Endothelial cell of umbilical vein (primary cell): ENCODE results near the gene RANBP3. TPM values are rescaled to one million over a fixed set of nuclear protein-coding genes. Genes with fewer than 3 reads are reported as not detected.

Experiments
- BruUV-seq: library from RNA; stranded (reverse); fragments of 400-500 nt; replicated peaks from 2 replicates; lab custom pipeline; 2021; lab: Mats Ljungman, UMichigan
- CTCF ChIA-PET: fragments of 300-600, 350-600 bp; sonication (Branson Sonifier 250); formaldehyde crosslinking; loops from one replicate; lab custom pipeline; 2021; ENCODE audit warnings: antibody characterized with exemption, inconsistent platforms; lab: Charles Lee
- POLR2A ChIA-PET: fragments of 300-600, 350-600 bp; sonication (Branson Sonifier 250); formaldehyde crosslinking; loops from one replicate; lab custom pipeline; 2021; ENCODE audit warnings: antibody characterized with exemption, inconsistent platforms; lab: Charles Lee
- DNase-seq: peaks from one replicate; pipeline ENCODE4 v3.0.0-alpha.2; 2011; ENCODE audit warnings: low read depth, low spot score
- FAIRE-seq: peaks from 2 replicates; lab custom pipeline; 2011; peaks lifted over from hg19 to GRCh38; lab: Jason Lieb, UNC
- H2AFZ ChIP-seq: 2 replicates; pipeline ENCODE4 v1.6.0; 2012; ENCODE audit warnings: low read depth, low read length, control low read depth, inconsistent platforms
- H3K27ac ChIP-seq: 2 replicates; pipeline ENCODE4 v1.5.1; 2011; ENCODE audit warnings: low read depth, mild to moderate bottlenecking, control low read depth, low read length, moderate library complexity; ENCODE audit not compliant: insufficient read depth
- H3K27me3 ChIP-seq, 2 experiments: 2 replicates each; pipeline versions ENCODE4 v1.6.0 to v1.6.1; 2011; ENCODE audit warnings: low read length in 2 of 2, mixed read lengths in 1 of 2; ENCODE audit not compliant: control insufficient read depth in 2 of 2, insufficient read depth in 2 of 2
- H3K36me3 ChIP-seq, 2 experiments: 2 replicates in 1 of 2; 3 replicates in 1 of 2; pipeline ENCODE4 v1.5.1; 2011; ENCODE audit warnings: low read length in 2 of 2, mild to moderate bottlenecking in 1 of 2, moderate library complexity in 1 of 2; ENCODE audit not compliant: control insufficient read depth in 2 of 2, insufficient read depth in 2 of 2; ENCODE audit errors: extremely low read depth in 1 of 2
- H3K4me1 ChIP-seq: 3 replicates; pipeline ENCODE4 v1.5.1; 2011; ENCODE audit warnings: mild to moderate bottlenecking, low read length; ENCODE audit not compliant: control insufficient read depth, insufficient read depth; ENCODE audit errors: extremely low read depth
- H3K4me2 ChIP-seq: 2 replicates; pipeline ENCODE4 v1.6.1; 2011; ENCODE audit warnings: low read length, control low read depth, mixed read lengths; ENCODE audit not compliant: insufficient read depth
- H3K4me3 ChIP-seq, 3 experiments: fragments of 200-600 bp in 1 of 3; sonication (generic), shearing (Covaris generic) in 1 of 3; replicated peaks in 1 of 3; 2 replicates each; pipeline ENCODE4 v1.5.1; 2011 to 2016; ENCODE audit warnings: control low read depth in 3 of 3, low read length in 3 of 3, mild to moderate bottlenecking in 2 of 3, inconsistent platforms in 1 of 3, low read depth in 1 of 3, moderate library complexity in 1 of 3; ENCODE audit not compliant: insufficient read depth in 1 of 3
- H3K79me2 ChIP-seq: 2 replicates; pipeline ENCODE4 v1.6.0; 2012; ENCODE audit warnings: low read length, inconsistent platforms; ENCODE audit not compliant: control insufficient read depth, insufficient read depth
- H3K9ac ChIP-seq: replicated peaks from 2 replicates; pipeline ENCODE3; 2011; ENCODE audit warnings: low read length, control low read depth; ENCODE audit not compliant: insufficient read depth; ENCODE audit errors: extremely low read depth
- H3K9me1 ChIP-seq: replicated peaks from 3 replicates; pipeline ENCODE4 v1.6.0; 2011; ENCODE audit warnings: mild to moderate bottlenecking, low read length; ENCODE audit not compliant: control insufficient read depth, insufficient read depth; ENCODE audit errors: extremely low read depth
- H3K9me3 ChIP-seq: replicated peaks from 2 replicates; pipeline ENCODE4 v1.5.1; 2012; ENCODE audit warnings: low read length, inconsistent platforms; ENCODE audit not compliant: control insufficient read depth, insufficient read depth
- H4K20me1 ChIP-seq: replicated peaks from 2 replicates; pipeline ENCODE3; 2011; ENCODE audit warnings: mild to moderate bottlenecking, low read length; ENCODE audit not compliant: control insufficient read depth, insufficient read depth; ENCODE audit errors: extremely low read depth
- CTCF ChIP-seq, 2 donors: IDR thresholded peaks; 1 replicate in 1 of 2; 2 replicates in 1 of 2; pipeline ENCODE4 v1.5.1; 2011; ENCODE audit warnings: low read length in 2 of 2, mild to moderate bottlenecking in 2 of 2, moderate library complexity in 2 of 2, control low read depth in 1 of 2, inconsistent platforms in 1 of 2, low read depth in 1 of 2; ENCODE audit not compliant: insufficient read depth in 1 of 2; ENCODE audit errors: extremely low read depth in 1 of 2
- EZH2 ChIP-seq: IDR thresholded peaks from 2 replicates; pipeline ENCODE4 v1.6.1; 2012; ENCODE audit warnings: borderline replicate concordance, low read depth, mild to moderate bottlenecking, moderate library complexity, low read length, inconsistent platforms; ENCODE audit not compliant: severe bottlenecking
- FOS ChIP-seq: IDR thresholded peaks from 2 replicates; pipeline ENCODE4 v1.6.1; 2011; ENCODE audit warnings: mild to moderate bottlenecking, low read length, moderate library complexity, borderline replicate concordance; ENCODE audit not compliant: insufficient read depth
- GATA2 ChIP-seq: IDR thresholded peaks from 2 replicates; pipeline ENCODE4 v1.7.0; 2011; ENCODE audit warnings: low read depth, mild to moderate bottlenecking, moderate library complexity, mixed read lengths, low read length; ENCODE audit not compliant: insufficient read length, insufficient read depth
- JUN ChIP-seq: IDR thresholded peaks from 2 replicates; pipeline ENCODE4 v1.6.1; 2011; ENCODE audit warnings: borderline replicate concordance, low read depth; ENCODE audit not compliant: insufficient read length, insufficient read depth
- MAX ChIP-seq: IDR thresholded peaks from 2 replicates; pipeline ENCODE4 v1.6.1; 2011; ENCODE audit not compliant: insufficient read depth, insufficient read length
- MYC ChIP-seq: IDR thresholded peaks from one replicate; pipeline ENCODE4 v1.6.1; 2011; ENCODE audit warnings: mild to moderate bottlenecking, low read depth, low read length
- POLR2A ChIP-seq: IDR thresholded peaks from 2 replicates; pipeline ENCODE4 v1.6.1; 2012; ENCODE audit warnings: low read depth, mild to moderate bottlenecking, control low read depth, low read length
- POLR2AphosphoS5 ChIP-seq: IDR thresholded peaks from 2 replicates; pipeline ENCODE4 v1.6.1; 2012; ENCODE audit warnings: low read depth, mild to moderate bottlenecking, control low read depth, low read length, moderate library complexity; ENCODE audit not compliant: insufficient read depth
- dilution Hi-C: fragments of 300-500 bp; cut with MboI; formaldehyde crosslinking; loops from one replicate; pipeline ENCODE4 v1.15.0; 2019; ENCODE audit warnings: low sequenced_read_pairs; ENCODE audit not compliant: extremely low pct_ligation_motif_present
- intact Hi-C: fragments of 100-400 bp; cut with micrococcal nuclease; formaldehyde crosslinking; loops from one replicate; pipeline ENCODE4 v1.10.0; 2022
- polyA plus RNA-seq, 4 experiments: library from polyadenylated mRNA; depleted of rRNA in 3 of 4; stranded (reverse) in 3 of 4; unstranded in 1 of 4; fragments of >200 nt; gene quantifications; 2 replicates each; pipeline versions ENCODE4 v1.2.1 to v1.2.3, GENCODE V29; 2011 to 2012; ENCODE audit warnings: missing spikeins in 1 of 4
- total RNA-seq: library from RNA; stranded (reverse); gene quantifications from 2 replicates; pipeline ENCODE4 v1.2.3, GENCODE V29; 2021

Gene RANBP3
- total and polyA plus RNA-seq, 2 donors (not counting 3 experiments of a cell fraction or from before 2014, with no cell fraction given): 72.3 to 85.3 TPM

GRCh38 chr19:5870986-5871394 lies 107.0 kb downstream of the RANBP3 start:
- no peak for TF ChIP-seq POLR2A
- no peak for TF ChIP-seq CTCF (IDR thresholded peaks at IDR 0.05; ENCODE audit: extremely low read depth in 1 of 2, insufficient read depth in 1 of 2, low read depth in 1 of 2, low read length in 2 of 2)
- no peak for TF ChIP-seq EZH2
- TF ChIP-seq FOS: no peak
- TF ChIP-seq MAX: no peak
- TF ChIP-seq GATA2: no peak
- TF ChIP-seq JUN: no peak
- TF ChIP-seq MYC: no peak
- no peak for TF ChIP-seq POLR2AphosphoS5
- H3K4me2 ChIP-seq: no peak overlapping the region
- H2AFZ ChIP-seq: no peak overlapping the region
- H3K27ac ChIP-seq: no peak overlapping the region
- ChIA-PET POLR2A (no interaction called here), CTCF (interaction anchor here (1.6 kb wide), 1 partner anchor 10 kb away, joined by 4 read pairs; no protein-coding TSS in a partner anchor)
- no TSS peak for BruUV-seq
- no peaks in the 10 kb centered on the region for H3K9me3 ChIP-seq
- H3K4me1 ChIP-seq: no peaks in the 10 kb centered on the region
- intact Hi-C loops: no loop called here
- H3K9me1 ChIP-seq: no peaks in the 10 kb centered on the region
- no peaks in the 10 kb centered on the region for H3K79me2 ChIP-seq
- no peak overlapping the region for H3K4me3 ChIP-seq
- H3K27me3 ChIP-seq: no peaks in the 10 kb centered on the region
- H3K36me3 ChIP-seq: no peaks in the 10 kb centered on the region
- DNase-seq (no peak), FAIRE-seq (no peak)
- dilution Hi-C loops: no loop called here
- H4K20me1 ChIP-seq: no peaks in the 10 kb centered on the region
- H3K9ac ChIP-seq: no peak overlapping the region
